ENCODE measurements around the gene SIRT2. TPM values are rescaled to one million over a fixed set of nuclear protein-coding genes. Genes with fewer than 3 reads are reported as not detected.

Gene SIRT2
- total RNA-seq, 1 experiment from 2014 or later: 8.4 TPM

DNA sequence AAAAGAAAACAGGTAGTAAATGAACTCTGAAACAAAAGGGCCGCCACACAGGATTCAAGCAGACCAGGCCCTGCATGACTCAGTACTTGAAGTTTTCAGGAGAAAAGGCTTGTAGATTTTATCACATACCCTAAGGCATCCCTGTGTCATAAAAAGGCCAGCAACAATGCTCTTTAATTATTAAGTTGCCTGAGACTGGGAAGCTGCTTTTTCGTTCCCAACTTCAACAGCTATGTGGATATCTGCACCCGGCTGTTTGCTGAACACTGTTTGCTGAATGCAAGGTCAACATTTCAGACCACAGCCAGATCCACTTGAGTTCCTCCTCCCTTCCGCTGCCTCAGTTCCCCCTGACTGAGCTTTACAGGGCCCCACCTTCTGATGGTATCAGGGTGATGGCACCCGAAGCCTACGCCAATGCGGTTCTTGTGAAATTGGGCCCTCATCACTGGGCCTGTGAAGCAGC lies 61.7 kb downstream of the SIRT2 start:
- H3K27me3 Mint-ChIP-seq (ENCODE audit: low read depth): no peaks in the 10 kb centered on the region
- no peaks in the 10 kb centered on the region for H3K23me2 ChIP-seq (ENCODE audit: insufficient read length, low read depth, low read length, poor library complexity, severe bottlenecking)
- H3K14ac ChIP-seq (ENCODE audit: insufficient read depth, low read length): no peak overlapping the region
- H3K79me1 ChIP-seq (ENCODE audit: insufficient read depth, low read depth, low read length, poor library complexity, severe bottlenecking): no peaks in the 10 kb centered on the region
- no peak overlapping the region for H4K8ac ChIP-seq (replicated peaks; ENCODE audit: insufficient read length, low read depth, low read length)
- TF ChIP-seq, protein P1, sequence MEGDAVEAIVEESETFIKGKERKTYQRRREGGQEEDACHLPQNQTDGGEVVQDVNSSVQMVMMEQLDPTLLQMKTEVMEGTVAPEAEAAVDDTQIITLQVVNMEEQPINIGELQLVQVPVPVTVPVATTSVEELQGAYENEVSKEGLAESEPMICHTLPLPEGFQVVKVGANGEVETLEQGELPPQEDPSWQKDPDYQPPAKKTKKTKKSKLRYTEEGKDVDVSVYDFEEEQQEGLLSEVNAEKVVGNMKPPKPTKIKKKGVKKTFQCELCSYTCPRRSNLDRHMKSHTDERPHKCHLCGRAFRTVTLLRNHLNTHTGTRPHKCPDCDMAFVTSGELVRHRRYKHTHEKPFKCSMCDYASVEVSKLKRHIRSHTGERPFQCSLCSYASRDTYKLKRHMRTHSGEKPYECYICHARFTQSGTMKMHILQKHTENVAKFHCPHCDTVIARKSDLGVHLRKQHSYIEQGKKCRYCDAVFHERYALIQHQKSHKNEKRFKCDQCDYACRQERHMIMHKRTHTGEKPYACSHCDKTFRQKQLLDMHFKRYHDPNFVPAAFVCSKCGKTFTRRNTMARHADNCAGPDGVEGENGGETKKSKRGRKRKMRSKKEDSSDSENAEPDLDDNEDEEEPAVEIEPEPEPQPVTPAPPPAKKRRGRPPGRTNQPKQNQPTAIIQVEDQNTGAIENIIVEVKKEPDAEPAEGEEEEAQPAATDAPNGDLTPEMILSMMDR (conservative IDR thresholded peaks at IDR 0.05): no peak
- no peak overlapping the region for H4K5ac ChIP-seq (ENCODE audit: insufficient read length, low read depth, low read length)
- no peak overlapping the region for H3K27ac ChIP-seq (ENCODE audit: insufficient read length, low read depth, low read length)
- H3K4ac ChIP-seq (ENCODE audit: low read depth, low read length): no peak overlapping the region
- no peak overlapping the region for H2BK20ac ChIP-seq (ENCODE audit: low read depth, low read length, poor library complexity, severe bottlenecking)
- no CpG with 5 or more reads among the region's 7 CpGs for WGBS (ENCODE audit: extremely low coverage, insufficient read length, low lambda C conversion rate)
- DNase-seq: no peak
- no peak overlapping the region for H2BK12ac ChIP-seq (ENCODE audit: insufficient read length, low read depth, low read length)
- no peak overlapping the region for H3K18ac ChIP-seq (ENCODE audit: insufficient read length, low read depth, low read length)
- H3K56ac ChIP-seq (ENCODE audit: insufficient read length, low read depth, low read length): no peak overlapping the region
- no peaks in the 10 kb centered on the region for H3K4me1 Mint-ChIP-seq
- H3K4me1 ChIP-seq (ENCODE audit: insufficient read depth, low read length): no peaks in the 10 kb centered on the region
- H2BK5ac ChIP-seq (ENCODE audit: insufficient read length, low read length): no peak overlapping the region
- no peak overlapping the region for H3K9ac ChIP-seq (ENCODE audit: extremely low read depth, insufficient read length, low read length)
- H2AK5ac ChIP-seq (ENCODE audit: insufficient read length, low read length): no peak overlapping the region
- H3K36me3 Mint-ChIP-seq (ENCODE audit: insufficient read depth in 1 of 3, low read depth in 3 of 3): peaks cover 63 to 85% (median 68%) of the 10 kb centered on the region in 3 experiments
- no peak overlapping the region for H4K91ac ChIP-seq (ENCODE audit: insufficient read length, low read depth, low read length)
- H2AFZ ChIP-seq (ENCODE audit: low read length): no peak overlapping the region
- no peaks in the 10 kb centered on the region for H3K9me3 ChIP-seq (ENCODE audit: control insufficient read depth, low read depth, low read length)
- H2BK15ac ChIP-seq (ENCODE audit: low read depth, low read length): no peak overlapping the region
- no peaks in the 10 kb centered on the region for H4K20me1 ChIP-seq (ENCODE audit: control insufficient read depth, insufficient read depth, insufficient read length)
- no peak overlapping the region for H2BK120ac ChIP-seq (ENCODE audit: low read depth, low read length, poor library complexity, severe bottlenecking)
- H3K27ac Mint-ChIP-seq: no peak overlapping the region; a peak in 1 of 7 replicates
- H3K27me3 ChIP-seq (ENCODE audit: insufficient read depth, low read length): no peaks in the 10 kb centered on the region
- no peak overlapping the region for H3K4me3 Mint-ChIP-seq
- H3K23ac ChIP-seq (ENCODE audit: insufficient read length, low read depth, low read length): no peak overlapping the region
- no peak overlapping the region for H3T11ph ChIP-seq (ENCODE audit: low read length)
- no peaks in the 10 kb centered on the region; a peak in 1 of 5 replicates for H3K9me3 Mint-ChIP-seq
- H3K79me2 ChIP-seq (ENCODE audit: insufficient read depth, low read length): no peaks in the 10 kb centered on the region
- H3K4me2 ChIP-seq (ENCODE audit: insufficient read depth, insufficient read length, low read length): no peak overlapping the region

All from H9 (cell line).